SK-N-SH (cell line): ENCODE results near the gene FRMD5. TPM values are rescaled to one million over a fixed set of nuclear protein-coding genes. Genes with fewer than 3 reads are reported as not detected.

ENCODE experiments used
- CTCF ChIA-PET: fragments of 300-600, 350-600 bp; formaldehyde crosslinking; extraction: SDS; loops from one replicate; lab custom pipeline; 2021; lab: Yijun Ruan, JAX
- POLR2A ChIA-PET: fragments of 350-600 bp; sonication (Branson Sonifier 250); formaldehyde crosslinking; extraction: SDS; loops from one replicate; lab custom pipeline; 2020; ENCODE audit warnings: antibody characterized with exemption, inconsistent platforms; lab: Yijun Ruan, JAX
- DNase-seq: peaks from one replicate; pipeline ENCODE4 v3.0.0; 2012
- H2AFZ ChIP-seq: fragments of 200-600 bp; sonication (generic); 2 replicates; pipeline ENCODE4 v1.8.1; 2016; ENCODE audit warnings: antibody characterized with exemption, mild to moderate bottlenecking, low read depth
- H3F3A ChIP-seq: fragments of 200-600 bp; sonication (generic); replicated peaks from 2 replicates; pipeline ENCODE3; 2016; ENCODE audit warnings: antibody characterized with exemption, mild to moderate bottlenecking; ENCODE audit not compliant: insufficient read depth
- H3K27ac ChIP-seq, 2 experiments: fragments of 200-500 bp in 1 of 2; fragments of 200-600 bp in 1 of 2; sonication (Bioruptor generic) in 1 of 2; sonication (generic), shearing (Covaris generic) in 1 of 2; 2 replicates each; pipeline versions ENCODE4 v1.5.1 to v1.6.1; 2014 to 2016; ENCODE audit warnings: low read depth in 2 of 2, inconsistent platforms in 1 of 2, low read length in 1 of 2, mild to moderate bottlenecking in 1 of 2, mixed read lengths in 1 of 2
- H3K27me3 ChIP-seq: fragments of 200-600 bp; sonication (generic), shearing (Covaris generic); 2 replicates; pipeline ENCODE4 v1.6.1; 2016; ENCODE audit warnings: mixed run types; ENCODE audit not compliant: insufficient read depth
- H3K36me3 ChIP-seq, 2 experiments: fragments of 200-500 bp in 1 of 2; fragments of 200-600 bp in 1 of 2; sonication (Bioruptor generic) in 1 of 2; sonication (generic) in 1 of 2; replicated peaks in 1 of 2; 2 replicates each; pipeline versions ENCODE3 to v1.5.1; 2014 to 2016; ENCODE audit warnings: low read length in 1 of 2, mild to moderate bottlenecking in 1 of 2; ENCODE audit not compliant: insufficient read depth in 2 of 2, control insufficient read depth in 1 of 2
- H3K4me1 ChIP-seq, 2 experiments: fragments of 200-500 bp in 1 of 2; fragments of 200-600 bp in 1 of 2; sonication (Bioruptor generic) in 1 of 2; sonication (generic), shearing (Covaris generic) in 1 of 2; 2 replicates each; pipeline versions ENCODE4 v1.5.1 to v1.6.1; 2014 to 2016; ENCODE audit warnings: low read depth in 1 of 2, low read length in 1 of 2, mixed run types in 1 of 2; ENCODE audit not compliant: insufficient read depth in 2 of 2, control insufficient read depth in 1 of 2
- H3K4me2 ChIP-seq: fragments of 200-600 bp; sonication (generic), shearing (Covaris generic); 2 replicates; pipeline ENCODE4 v1.6.1; 2017; ENCODE audit warnings: mixed run types
- H3K4me3 ChIP-seq, 2 experiments: fragments of 200-500 bp in 1 of 2; fragments of 200-600 bp in 1 of 2; sonication (Bioruptor generic) in 1 of 2; sonication (generic), shearing (Covaris generic) in 1 of 2; 2 replicates each; pipeline versions ENCODE4 v1.5.1 to v1.8.1; 2014 to 2016; ENCODE audit warnings: low read depth in 2 of 2, inconsistent platforms in 1 of 2, low read length in 1 of 2, mild to moderate bottlenecking in 1 of 2, mixed read lengths in 1 of 2, moderate library complexity in 1 of 2
- H3K79me2 ChIP-seq: fragments of 200-600 bp; sonication (generic); 2 replicates; pipeline ENCODE4 v1.8.1; 2017; ENCODE audit warnings: mild to moderate bottlenecking; ENCODE audit not compliant: insufficient read depth
- H3K9ac ChIP-seq: fragments of 200-600 bp; sonication (generic); 2 replicates; pipeline ENCODE4 v1.6.1; 2017; ENCODE audit warnings: mixed run types
- H3K9me2 ChIP-seq: fragments of 200-600 bp; sonication (generic); 2 replicates; pipeline ENCODE4 v1.6.1; 2017; ENCODE audit warnings: mixed run types
- H3K9me3 ChIP-seq: fragments of 200-600 bp; sonication (generic); 2 replicates; pipeline ENCODE4 v1.6.1; 2017; ENCODE audit warnings: mixed run types, mild to moderate bottlenecking, moderate library complexity
- H4K20me1 ChIP-seq: fragments of 200-600 bp; sonication (generic); 2 replicates; pipeline ENCODE4 v1.6.1; 2017; ENCODE audit warnings: mild to moderate bottlenecking, mixed run types; ENCODE audit not compliant: insufficient read depth
- CTCF ChIP-seq: fragments of 200-600 bp; sonication (generic); IDR thresholded peaks from 2 replicates; pipeline ENCODE4 v1.6.1; 2017; ENCODE audit warnings: antibody characterized with exemption, mild to moderate bottlenecking, moderate library complexity
- FOXJ3 ChIP-seq: sonication (generic); formaldehyde crosslinking; IDR thresholded peaks from 2 replicates; pipeline ENCODE4 v1.5.1; 2020; ENCODE audit warnings: mild to moderate bottlenecking, missing genetic modification reagents
- MAX ChIP-seq: IDR thresholded peaks from 2 replicates; pipeline ENCODE4 v1.4.0; 2012; ENCODE audit warnings: low read depth
- NFIC ChIP-seq: IDR thresholded peaks from 2 replicates; pipeline ENCODE4 v1.4.0; 2012; ENCODE audit warnings: borderline replicate concordance
- RCOR1 ChIP-seq: fragments of 150-350 bp; IDR thresholded peaks from 2 replicates; pipeline ENCODE4 v1.6.1; 2017; ENCODE audit warnings: antibody characterized with exemption, low read length
- TAF1 ChIP-seq: IDR thresholded peaks from 2 replicates; pipeline ENCODE4 v1.6.1; 2012; ENCODE audit warnings: low read depth, mild to moderate bottlenecking, low read length, moderate library complexity, borderline replicate concordance
- TCF12 ChIP-seq: IDR thresholded peaks from 2 replicates; pipeline ENCODE4 v1.4.0; 2012
- USF1 ChIP-seq: IDR thresholded peaks from 2 replicates; pipeline ENCODE4 v1.4.0; 2012; ENCODE audit warnings: low read depth, borderline replicate concordance
- YY1 ChIP-seq: IDR thresholded peaks from 2 replicates; pipeline ENCODE4 v1.4.0; 2012; ENCODE audit warnings: low read depth, mild to moderate bottlenecking
- WGBS: methylation state at CpG from one replicate; pipeline ENCODE4 v1.1.6; 2017; ENCODE audit warnings: low lambda C conversion rate; 5-methylcytosine and 5-hydroxymethylcytosine counted together
- polyA plus RNA-seq, 3 experiments: library from polyadenylated mRNA; depleted of rRNA; stranded (reverse); fragments of >200 nt; gene quantifications; 2 replicates each; pipeline ENCODE4 v1.2.3, GENCODE V29; 2012

Gene FRMD5
- polyA plus RNA-seq, 1 of the 3 experiments (the other 2 are of a cell fraction): 24.8 TPM

- WGBS: 94% methylated on average over 2 of the region's 2 CpGs
- Histone ChIP-seq H3K9ac (no peak overlapping the region), H3K36me3 (peaks cover 0 to 5% of the 10 kb centered on the region in 2 experiments), H3K4me2 (no peak overlapping the region), H3K79me2 (peaks cover 30% of the 10 kb centered on the region), H3K4me3 (no peak overlapping the region), H3K9me2 (no peaks in the 10 kb centered on the region), H4K20me1 (no peaks in the 10 kb centered on the region), H3K27me3 (no peaks in the 10 kb centered on the region), H3K4me1 (peaks cover under 1 to 3% of the 10 kb centered on the region in 2 experiments; a peak in 3 of 4 replicates), H2AFZ (no peak overlapping the region), H3K9me3 (no peaks in the 10 kb centered on the region), H3F3A (no peaks in the 10 kb centered on the region), H3K27ac (no peak overlapping the region)
- POLR2A ChIA-PET: no interaction called here
- TF ChIP-seq TCF12 (no peak), YY1 (no peak), MAX (no peak), USF1 (no peak), RCOR1 (no peak), TAF1 (no peak), FOXJ3 (CRISPR knock-in tag) (no peak), CTCF (no peak)
- DNase-seq: no peak
- CTCF ChIA-PET: no interaction called here
Observed at GRCh38 chr15:44023176-44023575, 171.9 kb downstream of the FRMD5 start.

- Histone ChIP-seq H3K9ac (no peak overlapping the region), H3K9me2 (no peaks in the 10 kb centered on the region), H2AFZ (no peak overlapping the region), H3K9me3 (no peaks in the 10 kb centered on the region), H3K79me2 (peaks cover 11% of the 10 kb centered on the region; the same call in 1 of the 2 replicates), H3K4me1 (peaks cover 0 to 2% of the 10 kb centered on the region in 2 experiments; a peak in 2 of 4 replicates), H3K27me3 (no peaks in the 10 kb centered on the region), H3K36me3 (peaks cover 0 to 5% of the 10 kb centered on the region in 2 experiments), H3F3A (no peaks in the 10 kb centered on the region), H3K27ac (no peak overlapping the region), H3K4me2 (no peak overlapping the region), H3K4me3 (no peak overlapping the region), H4K20me1 (no peaks in the 10 kb centered on the region)
- ChIA-PET POLR2A (no interaction called here), CTCF (no interaction called here)
- no peak for DNase-seq
- TF ChIP-seq NFIC: no peak
- 91% methylated on average over 2 of the region's 2 CpGs for WGBS
Observed at GRCh38 chr15:44018151-44018550, 176.9 kb downstream of the FRMD5 start.
